ENCODE results near the gene CFAP61. TPM values are rescaled to one million over a fixed set of nuclear protein-coding genes. Genes with fewer than 3 reads are reported as not detected.

The CFAP61 gene
- polyA plus RNA-seq, 1 of the 3 experiments (the other 2 are of a cell fraction) = 0.26 TPM

GRCh38 chr20:20329564-20329963 lies 277.2 kb downstream of the CFAP61 start (continued):
- TF ChIP-seq USF1 (IDR thresholded peaks at IDR 0.05; ENCODE audit: borderline replicate concordance, low read depth) (no peak), NFIC (IDR thresholded peaks at IDR 0.05; ENCODE audit: borderline replicate concordance) (no peak), RAD21 (IDR thresholded peaks at IDR 0.05; ENCODE audit: low read length) (no peak)

- H3K27ac ChIP-seq (ENCODE audit: low read depth in 2 of 2, low read length in 1 of 2) = no peak overlapping the region
- H3K9me2 ChIP-seq = no peaks in the 10 kb centered on the region
- DNase-seq = no peak
- no peaks in the 10 kb centered on the region for H3K36me3 ChIP-seq (replicated peaks in 1 of 2; ENCODE audit: control insufficient read depth in 1 of 2, insufficient read depth in 2 of 2, low read length in 1 of 2)
- no peak overlapping the region for H3K9ac ChIP-seq
- no peaks in the 10 kb centered on the region for H3K79me2 ChIP-seq (ENCODE audit: insufficient read depth)
- no peaks in the 10 kb centered on the region for H4K20me1 ChIP-seq (ENCODE audit: insufficient read depth)
- H2AFZ ChIP-seq (ENCODE audit: low read depth) = no peak overlapping the region
- H3F3A ChIP-seq (replicated peaks; ENCODE audit: insufficient read depth) = no peaks in the 10 kb centered on the region
- ChIA-PET POLR2A (no interaction called here), CTCF (no interaction called here)
- no peaks in the 10 kb centered on the region for H3K4me1 ChIP-seq (ENCODE audit: control insufficient read depth in 1 of 2, insufficient read depth in 2 of 2, low read depth in 1 of 2, low read length in 1 of 2)
- H3K27me3 ChIP-seq (ENCODE audit: insufficient read depth) = no peaks in the 10 kb centered on the region; the same call in 1 of the 2 replicates
- no peak for TF ChIP-seq RAD21 (IDR thresholded peaks at IDR 0.05; ENCODE audit: low read length)
- no peak for TF ChIP-seq NFIC (IDR thresholded peaks at IDR 0.05; ENCODE audit: borderline replicate concordance)
- no peak for TF ChIP-seq MXI1 (IDR thresholded peaks at IDR 0.05; ENCODE audit: low read depth, low read length)
- no peak overlapping the region for H3K4me2 ChIP-seq
- no peak overlapping the region for H3K4me3 ChIP-seq (ENCODE audit: low read depth in 2 of 2, low read length in 1 of 2)
- 14% methylated on average over 1 of the region's 1 CpG for WGBS (ENCODE audit: low lambda C conversion rate)
- no peaks in the 10 kb centered on the region for H3K9me3 ChIP-seq
These were observed 278.8 kb downstream of the CFAP61 start for GRCh38 chr20:20331156-20331555.

- no peaks in the 10 kb centered on the region for H3K79me2 ChIP-seq (ENCODE audit: insufficient read depth)
- no peak overlapping the region for H3K9ac ChIP-seq
- H3K9me3 ChIP-seq = no peaks in the 10 kb centered on the region
- H3K4me1 ChIP-seq (ENCODE audit: control insufficient read depth in 1 of 2, insufficient read depth in 2 of 2, low read depth in 1 of 2, low read length in 1 of 2) = no peaks in the 10 kb centered on the region
- CTCF ChIA-PET = no interaction called here
- no peak overlapping the region for H3K27ac ChIP-seq (ENCODE audit: low read depth in 2 of 2, low read length in 1 of 2)
- H3K4me3 ChIP-seq (ENCODE audit: low read depth in 2 of 2, low read length in 1 of 2) = no peak overlapping the region
- no peaks in the 10 kb centered on the region for H3K36me3 ChIP-seq (replicated peaks in 1 of 2; ENCODE audit: control insufficient read depth in 1 of 2, insufficient read depth in 2 of 2, low read length in 1 of 2)
- H4K20me1 ChIP-seq (ENCODE audit: insufficient read depth) = no peaks in the 10 kb centered on the region
- H3K4me2 ChIP-seq = no peak overlapping the region
- POLR2A ChIA-PET = no interaction called here
- no peaks in the 10 kb centered on the region for H3F3A ChIP-seq (replicated peaks; ENCODE audit: insufficient read depth)
- 72% methylated on average over 2 of the region's 2 CpGs for WGBS (ENCODE audit: low lambda C conversion rate)
- H2AFZ ChIP-seq (ENCODE audit: low read depth) = no peak overlapping the region
- no peaks in the 10 kb centered on the region; the same call in 1 of the 2 replicates for H3K27me3 ChIP-seq (ENCODE audit: insufficient read depth)
- no peaks in the 10 kb centered on the region for H3K9me2 ChIP-seq
- DNase-seq = no peak
- TF ChIP-seq USF2 (IDR thresholded peaks at IDR 0.05; ENCODE audit: borderline replicate concordance, low read depth, low read length) (no peak), GABPA (IDR thresholded peaks at IDR 0.05; ENCODE audit: low read depth) (no peak), MAX (IDR thresholded peaks at IDR 0.05; ENCODE audit: low read depth) (no peak), CHD2 (IDR thresholded peaks at IDR 0.05; ENCODE audit: low read length, partially characterized antibody) (no peak), TCF12 (IDR thresholded peaks at IDR 0.05) (no peak), IRF3 (IDR thresholded peaks at IDR 0.05; ENCODE audit: low read depth, low read length) (no peak), USF1 (IDR thresholded peaks at IDR 0.05; ENCODE audit: borderline replicate concordance, low read depth) (no peak), NRF1 (IDR thresholded peaks at IDR 0.05; ENCODE audit: low read depth, low read length) (no peak), ZBTB33 (IDR thresholded peaks at IDR 0.05; ENCODE audit: borderline replicate concordance, low read depth) (no peak), FOSL2 (IDR thresholded peaks at IDR 0.05; ENCODE audit: borderline replicate concordance, low read depth) (no peak), JUND (IDR thresholded peaks at IDR 0.05) (no peak), EZH2phosphoT487 (IDR thresholded peaks at IDR 0.05; ENCODE audit: borderline replicate concordance, low read depth) (no peak), ELF1 (IDR thresholded peaks at IDR 0.05) (no peak), RAD21 (IDR thresholded peaks at IDR 0.05; ENCODE audit: low read length) (no peak), CTCF (IDR thresholded peaks at IDR 0.05) (no peak), MEF2A (IDR thresholded peaks at IDR 0.05; ENCODE audit: borderline replicate concordance, low read depth) (no peak), GATA2 (CRISPR knock-in tag; IDR thresholded peaks at IDR 0.05) (no peak)
These were observed 279.5 kb downstream of the CFAP61 start for GRCh38 chr20:20331817-20332216.
